ENCODE results near the gene KRTAP6-2.

KRTAP6-2 gene, protein sequence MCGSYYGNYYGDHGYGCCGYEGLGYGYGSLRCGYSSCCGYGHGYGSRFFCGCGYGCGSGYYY

DNA sequence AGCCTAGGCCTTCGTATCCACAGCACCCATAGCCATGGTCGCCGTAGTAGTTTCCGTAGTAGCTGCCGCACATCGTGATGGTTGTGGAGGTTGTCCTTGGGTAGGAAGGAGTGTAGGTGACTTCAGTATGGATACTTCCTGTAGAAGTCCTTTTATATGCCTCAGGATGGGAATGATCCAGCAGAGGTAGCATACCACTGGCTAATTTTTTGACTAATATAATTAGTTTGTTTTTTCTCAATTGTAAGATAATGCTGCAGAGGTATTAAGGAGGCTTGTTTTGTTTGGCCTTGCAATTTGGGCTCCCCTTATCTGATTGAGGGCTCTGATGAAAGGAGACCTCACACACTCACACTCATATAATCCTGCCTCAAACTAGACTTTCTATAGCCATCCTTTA lies at the start of gene KRTAP6-2:
Gene KRTAP6-2, minus strand, starts transcription at position 101 of the 400 bp plus-strand sequence. Its CDS starts 28 bp downstream, at position 73.
- DNase-seq, result no peak

DNA sequence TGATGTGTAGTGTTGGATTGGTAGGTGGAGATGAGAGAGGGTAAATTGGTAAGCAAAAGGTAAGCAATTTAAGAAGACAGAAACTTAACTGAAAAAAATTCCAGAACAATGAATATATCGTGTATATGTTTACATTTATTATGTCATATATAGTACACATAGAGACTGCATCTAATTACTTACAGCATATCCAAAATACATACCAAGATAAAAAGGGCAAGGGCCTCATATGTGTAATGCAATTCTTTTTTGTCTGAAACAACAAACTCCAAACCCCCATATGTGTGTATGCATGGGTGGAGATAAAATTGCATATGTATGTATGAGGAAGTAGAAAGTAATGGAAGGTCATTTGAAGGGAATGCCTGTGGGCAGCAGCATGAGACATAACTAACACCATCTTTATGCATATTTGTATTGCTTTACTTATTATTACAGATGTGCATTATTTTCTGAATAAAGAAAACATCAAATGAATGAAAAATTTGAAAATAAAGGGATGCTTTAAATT lies 48.3 kb upstream of the KRTAP6-2 start:
- no peak for DNase-seq

DNA sequence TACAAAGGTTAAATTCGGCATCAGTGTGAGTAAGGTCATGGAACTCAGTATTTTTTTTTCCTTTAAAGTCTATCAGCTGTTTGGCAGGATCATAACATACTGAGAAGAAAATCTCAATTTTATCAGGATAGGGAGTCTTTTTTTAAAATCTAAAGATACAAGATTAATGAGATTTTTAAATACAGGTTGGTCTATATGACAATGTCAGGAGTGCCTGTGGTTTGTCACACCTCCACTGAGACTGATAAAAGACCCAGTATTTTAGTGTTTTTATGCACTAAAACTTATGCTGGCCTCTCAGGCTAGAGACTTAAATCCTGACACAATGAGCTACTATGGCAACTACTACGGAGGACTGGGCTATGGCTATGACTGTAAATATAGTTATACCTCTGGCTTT lies 43.9 kb upstream of the KRTAP6-2 start, which contains the start of gene KRTAP20-3:
Gene KRTAP20-3, plus strand, starts transcription at position 301 of the 400 bp plus-strand sequence.
- no peak for DNase-seq

DNA sequence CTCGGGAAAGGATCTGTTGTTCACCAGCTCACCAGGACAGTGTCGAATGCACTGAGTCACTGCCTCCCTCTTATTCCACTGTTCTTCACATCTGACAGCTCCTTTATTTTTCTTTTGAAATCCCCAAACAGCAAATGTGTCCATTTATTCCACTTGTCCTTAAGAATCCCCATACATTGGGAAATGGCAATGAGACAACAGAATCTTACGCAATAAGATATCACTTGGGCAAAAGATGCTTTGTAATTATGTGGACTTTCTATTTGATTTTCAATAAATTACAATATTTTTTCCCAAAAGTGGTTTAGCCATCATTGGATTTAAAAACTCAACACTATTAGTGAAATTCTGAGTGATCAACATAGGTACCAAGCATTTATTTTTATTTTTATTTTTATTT lies 40.0 kb upstream of the KRTAP6-2 start:
- no peak for DNase-seq

DNA sequence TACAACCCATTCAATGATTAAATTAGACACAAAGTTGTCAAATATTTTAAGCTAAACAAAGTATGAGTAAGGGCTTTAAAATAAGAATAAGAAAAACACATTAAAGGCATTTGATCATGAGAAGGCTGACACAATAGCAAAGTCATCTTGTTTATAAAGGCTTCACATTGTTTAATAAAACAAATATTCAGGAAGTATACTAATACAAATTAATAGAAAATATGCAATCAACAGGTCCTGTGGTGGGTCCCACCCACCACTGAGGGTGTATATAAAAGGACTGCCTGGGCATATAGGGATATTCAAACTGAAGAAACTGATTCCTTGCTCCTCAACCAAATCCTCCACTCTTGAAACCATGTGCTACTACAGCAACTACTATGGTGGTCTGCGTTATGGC lies 36.2 kb upstream of the KRTAP6-2 start, which contains the start of gene KRTAP20-2:
Gene KRTAP20-2, plus strand, starts transcription at position 301 of the 400 bp plus-strand sequence. Its CDS starts 58 bp downstream, at position 359.
- DNase-seq, result no peak

DNA sequence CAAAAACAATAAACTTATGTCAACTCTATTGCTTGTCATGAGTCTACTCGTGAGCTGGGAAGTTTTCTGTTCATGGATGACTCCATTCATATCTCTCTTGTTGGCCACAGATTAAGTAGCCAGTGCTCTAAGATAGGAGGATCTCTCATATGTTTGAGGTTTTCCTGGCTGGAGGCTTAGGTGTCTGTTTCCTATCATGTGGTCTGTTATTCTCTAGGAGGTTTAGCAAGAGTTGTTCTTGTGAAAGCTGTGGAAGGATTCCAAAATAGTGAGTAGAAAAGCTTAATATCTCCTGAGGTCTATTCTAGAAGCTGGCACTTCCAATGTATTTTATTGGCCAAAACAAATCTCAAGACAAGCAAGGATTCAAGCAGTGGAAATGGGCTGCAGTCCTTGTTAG lies 30.5 kb upstream of the KRTAP6-2 start:
- DNase-seq, result no peak

DNA sequence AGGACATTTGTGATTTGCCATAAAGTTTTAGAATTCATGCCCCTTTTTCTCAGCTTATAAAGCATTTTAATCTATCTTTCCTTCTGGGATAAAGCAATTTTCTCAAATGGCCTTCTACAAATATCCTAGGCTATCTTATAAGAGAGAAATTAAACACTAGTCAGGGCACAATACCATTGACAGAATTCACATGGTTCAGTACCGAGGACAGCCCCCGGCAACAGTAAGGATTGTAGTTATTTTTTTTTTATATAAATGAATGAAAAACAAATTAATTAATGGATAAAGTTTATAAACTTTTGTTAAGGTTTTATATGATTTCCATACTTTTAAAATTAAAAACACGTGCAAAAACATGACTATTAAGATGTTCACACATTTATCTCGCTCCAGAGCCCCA lies 29.4 kb upstream of the KRTAP6-2 start:
- DNase-seq, result no peak

DNA sequence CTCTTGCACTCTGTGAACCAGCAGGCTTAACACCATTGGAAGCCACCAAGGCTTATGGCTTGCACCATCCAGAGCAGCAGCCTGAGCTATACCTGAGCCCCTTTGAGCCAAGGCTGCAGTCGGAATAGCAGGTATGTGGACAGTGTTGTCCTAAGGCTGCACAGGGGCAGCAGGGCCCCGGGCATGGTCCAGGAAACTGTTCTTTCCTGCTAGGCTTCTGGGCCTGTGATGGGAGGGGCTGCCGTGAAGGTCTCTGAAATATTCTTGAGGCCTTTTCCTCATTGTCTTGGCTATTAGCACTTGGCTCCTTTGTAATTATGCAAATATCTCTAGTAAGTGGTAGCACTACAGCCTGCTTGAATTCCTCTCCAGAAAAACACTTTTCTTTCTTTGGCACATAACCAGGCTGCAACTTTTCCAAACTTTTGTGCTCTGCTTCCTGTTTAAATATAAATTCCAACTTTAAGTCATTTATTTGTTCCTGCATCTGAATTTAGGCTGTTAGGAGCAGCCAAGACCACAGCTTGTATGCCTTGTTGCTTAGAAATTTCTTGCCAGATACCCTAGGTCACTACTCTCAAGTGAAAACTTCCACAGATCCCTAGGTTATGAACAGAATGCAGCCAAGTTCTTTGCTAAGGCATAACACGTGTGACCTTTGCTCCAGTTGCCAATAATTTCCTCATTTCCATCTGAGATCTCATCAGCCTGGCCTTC lies 26.9 kb upstream of the KRTAP6-2 start:
- DNase-seq, result no peak

DNA sequence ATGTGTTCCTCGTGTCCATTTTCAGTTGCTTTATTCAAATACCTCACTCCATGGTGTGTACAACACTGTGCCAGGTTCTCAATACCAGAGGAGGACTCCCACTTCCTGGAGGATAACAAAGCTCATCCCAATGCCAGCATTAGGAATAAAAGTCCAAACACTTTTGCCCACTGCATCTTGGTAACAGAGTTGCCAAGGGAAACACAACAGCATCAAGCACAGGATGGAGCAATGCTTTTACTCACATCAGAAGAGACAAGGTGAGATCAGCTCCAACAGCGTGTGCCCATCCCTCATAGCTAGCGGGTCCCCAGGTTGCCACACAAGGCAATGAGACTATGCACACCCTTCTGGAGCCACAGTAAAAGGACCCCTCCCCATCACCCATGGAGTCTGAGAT lies 24.7 kb upstream of the KRTAP6-2 start:
- no peak for DNase-seq

DNA sequence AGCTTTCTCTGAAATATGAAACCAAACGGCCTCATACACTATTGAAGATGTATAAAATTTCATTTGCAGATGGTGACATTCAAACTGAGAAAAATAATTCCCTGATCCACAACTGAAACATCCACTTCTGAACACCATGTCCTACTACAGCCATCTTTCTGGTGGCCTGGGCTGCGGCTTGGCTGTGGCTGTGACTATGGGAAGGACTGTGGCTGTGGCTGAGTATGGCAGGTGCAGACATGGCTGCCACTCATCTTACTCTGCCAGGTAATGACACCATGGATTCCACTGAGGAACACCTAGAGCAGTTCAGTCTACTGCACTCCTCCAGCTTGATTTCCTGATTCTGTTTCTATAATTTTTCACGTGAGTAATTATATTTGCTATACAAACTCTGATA lies 21.8 kb upstream of the KRTAP6-2 start, which contains the start of gene KRTAP20-4:
Gene KRTAP20-4, plus strand, starts transcription at position 106 of the 400 bp plus-strand sequence.
- no peak for DNase-seq

DNA sequence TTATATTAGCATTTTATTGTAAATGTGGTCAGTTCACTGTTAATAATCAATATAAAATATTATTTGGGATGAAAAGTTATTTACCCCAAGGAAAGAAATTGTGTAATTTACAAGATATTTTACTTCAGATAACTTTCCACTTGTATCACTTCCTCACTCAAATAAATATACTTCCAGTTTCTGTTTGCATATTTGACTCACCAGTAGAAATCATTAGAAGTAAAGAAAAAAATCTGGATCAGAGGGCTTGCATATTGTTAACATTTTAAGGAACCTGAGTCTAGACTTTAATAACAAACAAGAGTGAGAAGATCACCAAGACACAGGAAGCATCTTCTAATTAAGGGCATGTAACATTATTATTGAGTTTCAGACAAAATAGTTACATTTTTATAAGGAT lies 21.4 kb upstream of the KRTAP6-2 start:
- no peak for DNase-seq

DNA sequence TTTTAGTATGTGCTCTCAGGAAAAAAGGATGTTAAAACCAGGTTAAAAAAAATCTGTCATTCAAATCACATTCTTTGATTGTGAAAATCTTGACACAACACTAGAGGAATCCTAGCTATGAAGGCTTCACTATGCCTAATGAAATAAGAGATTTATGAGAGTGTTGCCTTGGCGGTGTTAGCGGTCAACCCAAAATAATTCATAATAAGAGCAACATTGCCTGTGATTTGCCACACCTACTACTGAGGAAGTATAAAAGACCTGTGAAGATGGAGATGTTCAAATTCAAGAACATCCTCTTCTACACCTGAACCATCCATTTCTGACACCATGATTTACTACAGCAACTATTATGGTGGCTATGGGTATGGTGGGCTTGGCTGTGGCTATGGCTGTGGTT lies 17.4 kb upstream of the KRTAP6-2 start, which contains the start of gene KRTAP20-1:
Gene KRTAP20-1, plus strand, starts transcription at position 301 of the 400 bp plus-strand sequence. Its CDS starts 30 bp downstream, at position 331.
- no peak for DNase-seq

DNA sequence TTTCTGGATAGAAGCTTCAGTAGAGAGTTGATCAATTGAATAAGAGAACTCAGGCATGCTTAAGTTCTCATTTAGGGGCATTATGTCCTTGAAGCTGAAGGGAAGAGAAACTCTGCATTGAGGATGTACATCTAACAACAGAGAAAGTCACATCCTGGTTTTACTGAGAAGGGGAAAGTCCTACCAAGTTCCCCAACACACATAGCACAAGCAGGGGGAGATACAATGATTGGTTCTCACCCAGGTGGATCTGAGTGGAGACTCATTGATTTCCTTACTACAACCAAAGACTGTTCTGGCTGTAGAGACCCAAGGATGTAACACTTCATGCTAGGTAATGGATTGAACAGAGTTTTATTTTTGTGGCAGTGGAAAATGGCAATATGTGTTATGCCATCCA lies 16.5 kb upstream of the KRTAP6-2 start:
- no peak for DNase-seq

DNA sequence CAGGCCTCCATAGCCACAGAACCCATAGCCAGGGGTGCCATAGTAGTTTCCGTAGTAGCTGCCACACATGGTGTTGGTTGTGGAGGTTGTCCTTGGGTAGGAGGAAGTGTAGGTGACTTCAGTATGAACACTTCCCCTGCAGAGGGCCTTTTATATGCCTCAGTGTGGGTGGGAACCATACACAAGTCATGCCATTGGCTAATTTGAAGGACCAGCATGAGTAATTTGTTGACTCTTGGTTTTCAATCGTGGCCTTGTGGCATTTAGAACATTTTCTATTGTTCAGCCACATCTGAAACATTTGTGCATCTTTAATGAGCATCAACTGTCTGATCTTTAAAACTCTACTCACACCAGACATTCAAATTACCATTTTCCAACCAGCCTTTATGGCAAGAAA lies 15.1 kb upstream of the KRTAP6-2 start, which contains the start of gene KRTAP6-1:
Gene KRTAP6-1, minus strand, starts transcription at position 95 of the 400 bp plus-strand sequence. Its CDS starts 26 bp downstream, at position 69.
- DNase-seq, result no peak

DNA sequence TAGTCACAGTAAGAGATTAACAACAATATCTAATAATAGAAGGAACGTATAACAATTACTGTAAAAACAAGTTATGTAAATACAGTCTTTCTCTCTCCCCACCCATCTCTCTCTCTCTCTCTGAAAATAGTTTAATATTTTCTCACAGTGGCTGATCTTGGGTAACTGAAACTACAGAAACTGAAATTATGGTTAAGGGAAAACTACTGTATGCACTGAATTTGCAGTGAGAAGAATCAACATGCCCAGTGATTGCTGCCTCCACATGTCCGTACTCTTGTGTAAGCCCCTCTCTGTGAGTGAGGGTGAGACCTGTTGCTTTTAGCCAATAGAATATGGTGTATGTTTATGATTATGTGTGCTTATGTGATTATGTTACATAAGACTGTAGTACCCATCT lies 13.4 kb upstream of the KRTAP6-2 start:
- no peak for DNase-seq

DNA sequence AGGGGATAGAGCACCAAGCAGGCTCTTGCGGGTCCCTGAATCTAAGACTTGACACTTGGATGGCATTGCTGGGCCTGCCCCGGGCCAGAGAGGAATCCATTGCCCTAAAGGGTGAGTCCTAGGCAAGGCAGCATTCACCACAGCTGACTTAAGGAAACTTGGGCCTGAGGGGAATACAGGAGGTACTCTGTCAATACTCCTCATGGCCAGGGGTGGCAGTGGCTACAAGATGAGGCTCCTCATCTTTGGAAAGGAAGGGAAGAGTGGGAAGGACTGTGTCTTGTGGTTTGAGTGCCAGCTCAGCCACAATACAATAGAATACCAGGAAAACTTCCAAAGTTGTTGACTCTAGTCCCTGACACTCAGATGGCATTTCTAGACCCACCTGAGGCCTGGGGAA lies 7.3 kb upstream of the KRTAP6-2 start:
- no peak for DNase-seq

DNA sequence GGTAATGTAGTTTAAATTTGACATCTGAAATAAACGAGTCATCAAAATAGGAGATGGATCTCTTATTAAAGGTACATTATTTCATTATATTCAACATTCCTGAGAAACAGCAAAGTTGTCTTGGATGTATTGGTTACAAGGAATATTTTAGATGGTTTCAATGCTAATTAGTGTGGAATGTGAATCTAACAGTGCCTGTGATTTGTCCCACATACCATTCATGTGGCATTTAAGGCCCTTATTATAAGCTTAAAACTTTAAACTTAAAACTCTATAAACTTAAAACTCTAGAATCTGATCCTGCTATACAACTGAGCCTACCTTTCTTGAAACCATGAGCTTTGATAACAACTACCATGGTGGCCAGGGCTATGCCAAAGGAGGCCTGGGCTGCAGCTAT lies 2.1 kb upstream of the KRTAP6-2 start, which contains the start of gene KRTAP22-1:
Gene KRTAP22-1, plus strand, starts transcription at position 301 of the 400 bp plus-strand sequence.
- no peak for DNase-seq

DNA sequence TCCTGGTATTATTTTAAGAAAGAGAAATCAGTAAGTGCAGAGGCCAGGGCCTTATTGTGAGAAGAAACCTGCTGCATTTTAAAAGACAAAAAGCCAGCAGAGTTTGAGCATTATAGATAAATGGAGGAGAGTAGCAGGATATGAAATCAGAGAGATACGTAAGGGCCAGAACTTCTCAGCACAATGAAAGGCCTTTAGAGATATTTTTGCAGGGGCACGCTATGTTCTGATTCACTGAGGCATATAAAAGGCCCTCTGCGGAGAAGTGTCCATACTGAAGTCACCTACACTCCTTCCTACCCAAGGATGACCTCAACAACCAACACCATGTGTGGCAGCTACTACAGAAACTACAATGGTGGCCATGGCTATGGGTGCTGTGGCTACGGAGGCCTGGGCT lies 6.6 kb downstream of the KRTAP6-2 start, which contains the start of gene KRTAP6-3:
Gene KRTAP6-3, plus strand, starts transcription at position 301 of the 400 bp plus-strand sequence. Its CDS starts 6 bp downstream, at position 307.
- DNase-seq, result no peak

DNA sequence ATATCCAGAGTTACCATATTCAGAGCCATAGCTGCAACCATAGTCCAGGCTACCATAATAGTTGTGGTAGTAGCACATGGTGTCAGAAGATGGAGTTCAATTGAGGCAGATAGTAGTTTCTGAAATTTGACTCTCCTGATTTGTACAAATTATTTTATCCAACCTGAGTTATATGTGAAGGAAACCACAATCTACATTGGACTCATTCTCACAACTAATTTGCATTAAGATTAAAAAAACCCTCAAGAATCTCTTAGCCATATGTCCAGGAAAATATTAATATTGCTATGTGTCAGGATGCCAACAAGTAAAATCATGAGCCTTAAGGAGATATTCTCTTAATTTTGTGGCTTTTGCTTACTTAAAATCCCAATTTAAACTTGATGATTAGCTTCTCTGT lies 8.4 kb downstream of the KRTAP6-2 start, which contains the start of gene KRTAP22-2:
Gene KRTAP22-2, minus strand, starts transcription at position 101 of the 400 bp plus-strand sequence.
- DNase-seq, result no peak

DNA sequence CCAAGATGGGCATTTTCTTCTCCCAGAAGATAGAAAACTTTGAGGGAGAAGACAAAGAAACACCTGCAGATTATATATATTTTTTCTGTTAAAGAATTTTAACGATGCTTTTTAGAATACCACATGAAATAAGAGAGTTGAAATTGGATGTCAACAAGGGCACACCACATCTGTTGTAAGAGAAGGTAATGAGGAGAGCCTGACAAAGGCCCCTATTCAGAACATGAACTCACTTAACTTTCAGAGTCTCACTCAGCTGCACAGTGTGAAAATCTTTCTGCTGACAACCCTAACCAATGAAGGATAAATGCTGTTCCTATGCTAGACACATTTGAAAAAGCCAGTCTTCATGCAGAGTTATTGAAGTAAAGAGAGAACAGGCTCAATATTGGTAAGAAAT lies 15.8 kb downstream of the KRTAP6-2 start:
- no peak for DNase-seq

DNA sequence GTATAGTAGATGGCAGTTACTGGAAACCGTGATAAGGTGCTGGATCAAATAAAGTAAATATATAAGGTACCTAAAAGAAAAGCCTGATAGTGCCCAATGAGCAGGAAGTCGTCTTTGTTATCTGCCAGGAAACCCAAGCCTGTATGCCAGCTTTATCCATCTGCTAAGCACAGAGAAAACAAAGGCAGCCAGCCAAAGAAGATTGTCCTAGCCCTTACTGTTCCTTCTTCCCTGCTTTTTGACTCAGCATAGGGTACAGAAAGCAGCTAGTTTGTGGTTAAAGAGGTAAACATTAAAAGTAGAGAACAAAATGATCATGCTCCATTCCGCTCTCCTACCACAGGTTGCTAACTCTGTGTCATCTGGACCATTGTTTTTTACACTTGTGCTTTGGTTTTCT lies 18.6 kb downstream of the KRTAP6-2 start:
- DNase-seq, result no peak

DNA sequence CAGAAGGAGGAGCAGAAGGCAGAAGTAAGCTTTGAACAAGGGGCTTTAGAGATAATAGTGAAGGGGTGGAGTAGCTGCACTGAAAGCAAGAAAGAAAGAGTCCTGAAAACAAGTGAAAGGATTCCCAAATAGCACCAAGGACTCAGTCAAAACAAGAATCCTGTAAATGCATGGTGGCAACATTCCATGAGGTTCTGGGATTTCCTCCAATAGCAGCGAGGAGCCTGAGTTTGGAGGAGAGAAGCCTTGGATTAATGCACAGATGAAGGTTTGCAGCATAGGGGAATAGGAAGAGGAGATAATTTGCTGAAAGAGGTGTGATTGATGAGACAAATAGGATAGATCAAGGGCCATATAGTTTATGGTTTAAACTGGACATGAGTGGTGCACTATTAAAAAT lies 19.4 kb downstream of the KRTAP6-2 start:
- DNase-seq, result no peak

DNA sequence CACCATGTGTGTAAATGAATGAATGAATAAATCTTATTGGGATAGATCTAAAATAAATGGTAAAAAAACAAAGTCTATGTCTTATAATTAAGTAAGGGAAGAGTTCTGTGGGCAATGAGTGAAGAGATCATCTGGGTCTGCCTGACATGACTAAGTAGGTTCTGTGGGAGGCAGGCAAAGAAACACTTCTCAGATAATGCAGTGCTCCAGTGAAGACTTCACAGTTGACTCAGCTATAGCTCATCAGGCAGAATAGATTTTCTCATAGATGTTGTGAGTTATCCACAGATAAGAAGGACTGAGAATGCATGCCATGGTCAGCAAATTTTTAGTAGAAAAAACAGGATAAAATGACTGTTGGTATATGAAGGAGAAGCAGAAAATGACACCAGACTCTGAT lies 20.9 kb downstream of the KRTAP6-2 start:
- no peak for DNase-seq

DNA sequence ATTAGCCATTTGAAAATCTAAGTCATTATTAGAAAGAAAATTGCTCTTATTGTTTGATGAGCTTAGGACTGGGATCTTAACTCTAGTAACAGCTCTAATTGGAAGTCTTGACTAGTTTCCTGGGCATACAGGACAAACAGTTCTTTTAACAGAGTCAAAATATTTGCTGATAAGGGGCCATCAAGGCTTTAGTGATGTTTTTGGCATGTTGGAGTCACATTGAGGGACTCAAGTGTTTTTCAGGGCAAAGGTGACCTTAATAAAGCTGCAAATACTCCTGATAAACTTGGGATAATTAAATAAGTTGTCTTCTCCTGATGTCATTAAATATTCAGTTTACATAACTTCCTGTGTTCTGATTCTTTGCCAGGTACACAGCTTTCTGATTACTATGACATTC lies 31.1 kb downstream of the KRTAP6-2 start:
- no peak for DNase-seq

Data from stimulated activated CD4-positive, alpha-beta T cell treated with anti-CD3 and anti-CD28 coated beads, Interleukin-2, amount 100 ng/mL, for 48 hours (primary cell).